ENCODE data around the gene ZNF735. TPM values are rescaled to one million over a fixed set of nuclear protein-coding genes. Genes with fewer than 3 reads are reported as not detected.
"Not testable (repeated sequence)": the region's sequence is repeated elsewhere in the genome, so short reads cannot be mapped to it uniquely, and the experiment has no call there.

The ZNF735 gene
- not detected for total RNA-seq

- DNase-seq = no peak
- Mint-ChIP-seq H3K27me3 (no peaks in the 10 kb centered on the region), H3K36me3 (no peaks in the 10 kb centered on the region), H3K27ac (no peak within 1 kb of the TSS), H3K4me3 (no peak within 1 kb of the TSS), H3K9me3 (peaks cover 21% of the 10 kb centered on the region), H3K4me1 (ENCODE audit: low read depth) (no peaks in the 10 kb centered on the region)
- intact Hi-C loops (cut with micrococcal nuclease) = no loop called here
- ChIA-PET CTCF (no interaction called here), POLR2A (no interaction called here)
Measured at GRCh38 chr7:64206903-64207302, at the start of gene ZNF735. TSS of gene ZNF735 (plus strand) at chr7:64207203. CDS start at chr7:64207203, 0 bp downstream.

GRCh38 chr7:64170974-64171373, 36.0 kb upstream of the ZNF735 start:
- POLR2A ChIA-PET, DNase-seq: not testable (repeated sequence)
- peaks cover 18% of the 10 kb centered on the region for H3K9me3 Mint-ChIP-seq

GRCh38 chr7:64174328-64174727, 32.7 kb upstream of the ZNF735 start:
- Mint-ChIP-seq H3K4me1 (ENCODE audit: low read depth) (no peaks in the 10 kb centered on the region), H3K4me3 (no peak overlapping the region), H3K27me3 (peaks cover 1% of the 10 kb centered on the region), H3K36me3 (no peaks in the 10 kb centered on the region), H3K9me3 (peaks cover 15% of the 10 kb centered on the region), H3K27ac (no peak overlapping the region)
- intact Hi-C loops (cut with micrococcal nuclease) = no loop called here
- CTCF ChIA-PET = no interaction called here
- POLR2A ChIA-PET = no interaction called here
- DNase-seq = no peak

More at GRCh38 chr7:64170974-64171373, 36.0 kb upstream of the ZNF735 start:
- CTCF ChIA-PET; H3K4me1 Mint-ChIP-seq (ENCODE audit: low read depth); H3K27ac Mint-ChIP-seq; intact Hi-C loops (cut with micrococcal nuclease); H3K27me3 Mint-ChIP-seq; H3K4me3 Mint-ChIP-seq; H3K36me3 Mint-ChIP-seq: not testable (repeated sequence)

GRCh38 chr7:64174941-64175340, 32.1 kb upstream of the ZNF735 start:
- intact Hi-C loops (cut with micrococcal nuclease) = no loop called here
- Mint-ChIP-seq H3K27ac (no peak overlapping the region), H3K36me3 (no peaks in the 10 kb centered on the region), H3K4me1 (ENCODE audit: low read depth) (no peaks in the 10 kb centered on the region), H3K4me3 (no peak overlapping the region), H3K27me3 (peaks cover 2% of the 10 kb centered on the region), H3K9me3 (peaks cover 14% of the 10 kb centered on the region)
- CTCF ChIA-PET = no interaction called here
- no peak for DNase-seq
- POLR2A ChIA-PET = no interaction called here

- ChIA-PET POLR2A (no interaction called here), CTCF (no interaction called here)
- intact Hi-C loops (cut with micrococcal nuclease) = loop anchor here (1.0 kb wide), 1 partner anchor 444 kb away; no protein-coding TSS in a partner anchor
- DNase-seq = no peak
- Mint-ChIP-seq H3K27me3 (peaks cover 8% of the 10 kb centered on the region), H3K27ac (no peak overlapping the region), H3K9me3 (peaks cover 9% of the 10 kb centered on the region), H3K36me3 (no peaks in the 10 kb centered on the region), H3K4me1 (ENCODE audit: low read depth) (no peaks in the 10 kb centered on the region), H3K4me3 (no peak overlapping the region)
Measured at GRCh38 chr7:64180989-64181388, 26.0 kb upstream of the ZNF735 start.

GRCh38 chr7:64181586-64181985, 25.4 kb upstream of the ZNF735 start:
- POLR2A ChIA-PET = no interaction called here
- Mint-ChIP-seq H3K27me3 (peaks cover 8% of the 10 kb centered on the region), H3K36me3 (no peaks in the 10 kb centered on the region), H3K27ac (no peak overlapping the region), H3K4me3 (no peak overlapping the region), H3K9me3 (peaks cover 9% of the 10 kb centered on the region), H3K4me1 (ENCODE audit: low read depth) (no peaks in the 10 kb centered on the region)
- intact Hi-C loops (cut with micrococcal nuclease) = loop anchor here (1.0 kb wide), 1 partner anchor 444 kb away; no protein-coding TSS in a partner anchor
- DNase-seq = no peak
- CTCF ChIA-PET = interaction anchor here (0.6 kb wide), 1 partner anchor 264 kb away, joined by 3 read pairs; no protein-coding TSS in a partner anchor

GRCh38 chr7:64182036-64182790, 24.8 kb upstream of the ZNF735 start:
- Mint-ChIP-seq H3K36me3 (no peaks in the 10 kb centered on the region), H3K9me3 (peaks cover 14% of the 10 kb centered on the region), H3K4me1 (ENCODE audit: low read depth) (no peaks in the 10 kb centered on the region), H3K27me3 (peaks cover 8% of the 10 kb centered on the region), H3K27ac (no peak overlapping the region), H3K4me3 (no peak overlapping the region)
- no peak for DNase-seq
- ChIA-PET CTCF (interaction anchor here (0.5 to 2.4 kb wide), 8 partner anchors 26 to 444 kb away, joined by 3 to 13 read pairs (median 4); no protein-coding TSS in a partner anchor), POLR2A (no interaction called here)
- intact Hi-C loops (cut with micrococcal nuclease) = loop anchor here (2.0 kb wide), 1 partner anchor 125 kb away; no protein-coding TSS in a partner anchor

GRCh38 chr7:64183126-64183742, 23.8 kb upstream of the ZNF735 start:
- ChIA-PET CTCF (interaction anchor here (0.6 to 2.4 kb wide), 10 partner anchors 25 to 443 kb away, joined by 3 to 13 read pairs (median 3); no protein-coding TSS in a partner anchor), POLR2A (no interaction called here)
- no peaks in the 10 kb centered on the region for H3K36me3 Mint-ChIP-seq
- no peak overlapping the region for H3K27ac Mint-ChIP-seq
- H3K4me3 Mint-ChIP-seq = no peak overlapping the region
- DNase-seq = peak; percentile 58
- peaks cover 18% of the 10 kb centered on the region for H3K9me3 Mint-ChIP-seq
- H3K27me3 Mint-ChIP-seq = peaks cover 8% of the 10 kb centered on the region
- intact Hi-C loops (cut with micrococcal nuclease) = loop anchor here (1.0 to 2.0 kb wide), 2 partner anchors 124 to 436 kb away; no protein-coding TSS in a partner anchor
- H3K4me1 Mint-ChIP-seq (ENCODE audit: low read depth) = no peaks in the 10 kb centered on the region

- DNase-seq = no peak
- Mint-ChIP-seq H3K4me1 (ENCODE audit: low read depth) (no peaks in the 10 kb centered on the region), H3K9me3 (peaks cover 18% of the 10 kb centered on the region), H3K4me3 (no peak overlapping the region), H3K36me3 (no peaks in the 10 kb centered on the region), H3K27ac (no peak overlapping the region), H3K27me3 (peaks cover 8% of the 10 kb centered on the region)
- intact Hi-C loops (cut with micrococcal nuclease) = loop anchor here (1.0 to 2.0 kb wide), 2 partner anchors 123 to 435 kb away; no protein-coding TSS in a partner anchor
- CTCF ChIA-PET = interaction anchor here (0.6 to 2.4 kb wide), 7 partner anchors 25 to 442 kb away, joined by 3 to 13 read pairs (median 4); no protein-coding TSS in a partner anchor
- POLR2A ChIA-PET = no interaction called here
Measured at GRCh38 chr7:64183827-64184372, 23.1 kb upstream of the ZNF735 start.

- no peak overlapping the region for H3K27ac Mint-ChIP-seq
- ChIA-PET POLR2A (no interaction called here), CTCF (interaction anchor here (2.4 kb wide), 1 partner anchor 435 kb away, joined by 12 read pairs; no protein-coding TSS in a partner anchor)
- no peaks in the 10 kb centered on the region for H3K4me1 Mint-ChIP-seq (ENCODE audit: low read depth)
- no peaks in the 10 kb centered on the region for H3K36me3 Mint-ChIP-seq
- peaks cover 18% of the 10 kb centered on the region for H3K9me3 Mint-ChIP-seq
- intact Hi-C loops (cut with micrococcal nuclease) = no loop called here
- H3K27me3 Mint-ChIP-seq = peaks cover 8% of the 10 kb centered on the region
- no peak overlapping the region for H3K4me3 Mint-ChIP-seq
- DNase-seq = no peak
Measured at GRCh38 chr7:64184376-64184775, 22.6 kb upstream of the ZNF735 start.

- H3K36me3 Mint-ChIP-seq = no peaks in the 10 kb centered on the region
- H3K9me3 Mint-ChIP-seq = peaks cover 8% of the 10 kb centered on the region
- no peak overlapping the region for H3K27ac Mint-ChIP-seq
- no peaks in the 10 kb centered on the region for H3K27me3 Mint-ChIP-seq
- H3K4me3 Mint-ChIP-seq = no peak overlapping the region
- intact Hi-C loops (cut with micrococcal nuclease) = no loop called here
- DNase-seq = no peak
- CTCF ChIA-PET = no interaction called here
- POLR2A ChIA-PET = no interaction called here
- no peaks in the 10 kb centered on the region for H3K4me1 Mint-ChIP-seq (ENCODE audit: low read depth)
Measured at GRCh38 chr7:64187408-64187807, 19.6 kb upstream of the ZNF735 start.

GRCh38 chr7:64192148-64192704, 14.8 kb upstream of the ZNF735 start:
- Mint-ChIP-seq H3K4me3 (no peak overlapping the region), H3K27me3 (no peaks in the 10 kb centered on the region), H3K4me1 (ENCODE audit: low read depth) (no peaks in the 10 kb centered on the region), H3K36me3 (peaks cover 2% of the 10 kb centered on the region), H3K27ac (no peak overlapping the region), H3K9me3 (peaks cover 17% of the 10 kb centered on the region)
- DNase-seq = no peak
- ChIA-PET POLR2A (no interaction called here), CTCF (no interaction called here)
- intact Hi-C loops (cut with micrococcal nuclease) = no loop called here
